HepG2 (cell line): ENCODE results near the gene SMARCA4. TPM values are rescaled to one million over a fixed set of nuclear protein-coding genes. Genes with fewer than 3 reads are reported as not detected.

Experiments used
- NR2F1 ChIP-seq, 2 experiments: fragments of 450-650 bp in 1 of 2; formaldehyde crosslinking in 1 of 2; IDR thresholded peaks; 2 replicates each; pipeline versions ENCODE4 v1.5.0 to v1.6.1; 2016 to 2020; ENCODE audit warnings: mild to moderate bottlenecking in 1 of 2, missing compliant biosample characterization in 1 of 2, missing genetic modification reagents in 1 of 2, moderate library complexity in 1 of 2
- NRL ChIP-seq: sonication (generic); formaldehyde crosslinking; IDR thresholded peaks from 2 replicates; pipeline ENCODE4 v1.5.0; 2020; ENCODE audit warnings: missing genetic modification reagents, mild to moderate bottlenecking, moderate library complexity, borderline replicate concordance
- RXRA ChIP-seq: sonication (generic); formaldehyde crosslinking; IDR thresholded peaks from 2 replicates; pipeline ENCODE4 v1.5.1; 2020; ENCODE audit warnings: missing genetic modification reagents
- ZBTB33 ChIP-seq: sonication (generic); formaldehyde crosslinking; IDR thresholded peaks from 2 replicates; pipeline ENCODE4 v1.4.0; 2020; ENCODE audit warnings: missing genetic modification reagents
- ZBTB44 ChIP-seq: sonication (generic); formaldehyde crosslinking; IDR thresholded peaks from 2 replicates; pipeline ENCODE4 v1.4.0; 2020; ENCODE audit warnings: missing genetic modification reagents
- ZNF576 ChIP-seq: sonication (generic); formaldehyde crosslinking; IDR thresholded peaks from 2 replicates; pipeline ENCODE4 v1.4.0; 2020; ENCODE audit warnings: mild to moderate bottlenecking, missing genetic modification reagents
- polyA plus RNA-seq, 8 experiments: library from polyadenylated mRNA; depleted of rRNA in 3 of 8; stranded (reverse) in 7 of 8; unstranded in 1 of 8; fragments of >200 nt; fragmentation: Illumina TruSeq in 4 of 8; extraction: Trizol in 4 of 8; gene quantifications; 2 replicates each; pipeline versions ENCODE4 v1.2.1 to v1.2.3, GENCODE V29; 2011 to 2016; ENCODE audit warnings: low read depth in 4 of 8, missing spikeins in 1 of 8, mixed read lengths in 1 of 8; ENCODE audit not compliant: insufficient read depth in 1 of 8
- total RNA-seq, 5 experiments: library from RNA; depleted of rRNA; stranded (reverse); fragments of >200 nt; fragmentation: Illumina TruSeq; extraction: Trizol; gene quantifications; 2 replicates each; pipeline ENCODE4 v1.2.3, GENCODE V29; 2016; ENCODE audit warnings: low read depth in 1 of 5
- TF ChIP-seq, protein P1 (sequence below), 2 experiments: fragments of 450-650 bp in 1 of 2; sonication (generic) in 1 of 2; formaldehyde crosslinking in 1 of 2; IDR thresholded peaks; 2 replicates each; pipeline versions ENCODE4 v1.6.1 to v1.8.0; 2016 to 2022; ENCODE audit warnings: antibody characterized with exemption in 1 of 2, mild to moderate bottlenecking in 1 of 2, missing genetic modification reagents in 1 of 2
- TF ChIP-seq, protein P2 (sequence below): sonication (generic); formaldehyde crosslinking; IDR thresholded peaks from 2 replicates; pipeline ENCODE4 v1.4.0; 2020; ENCODE audit warnings: missing genetic modification reagents; ENCODE audit errors: not compliant biosample characterization

Gene SMARCA4
- total and polyA plus RNA-seq, 2 of the 13 experiments (the other 11 are each of a cell fraction or from before 2014, with no cell fraction given): 25.4 to 45.9 TPM

GRCh38 chr19:10977742-10978092 lies 16.9 kb downstream of the SMARCA4 start (continued):
- TF ChIP-seq ZBTB33 (CRISPR knock-in tag) (peak; percentile 41; the same call in 1 of the 2 replicates), NR2F1 (CRISPR knock-in tag; IDR thresholded peaks at IDR 0.05) (peak; percentile 70 to 71; a peak in 3 of 4 replicates), ZBTB44 (CRISPR knock-in tag) (no peak), NRL (CRISPR knock-in tag) (peak; percentile 55; the same call in 1 of the 2 replicates), RXRA (CRISPR knock-in tag) (peak; percentile 32; the same call in 1 of the 2 replicates), ZNF576 (CRISPR knock-in tag) (no peak)
- TF ChIP-seq, protein P1, sequence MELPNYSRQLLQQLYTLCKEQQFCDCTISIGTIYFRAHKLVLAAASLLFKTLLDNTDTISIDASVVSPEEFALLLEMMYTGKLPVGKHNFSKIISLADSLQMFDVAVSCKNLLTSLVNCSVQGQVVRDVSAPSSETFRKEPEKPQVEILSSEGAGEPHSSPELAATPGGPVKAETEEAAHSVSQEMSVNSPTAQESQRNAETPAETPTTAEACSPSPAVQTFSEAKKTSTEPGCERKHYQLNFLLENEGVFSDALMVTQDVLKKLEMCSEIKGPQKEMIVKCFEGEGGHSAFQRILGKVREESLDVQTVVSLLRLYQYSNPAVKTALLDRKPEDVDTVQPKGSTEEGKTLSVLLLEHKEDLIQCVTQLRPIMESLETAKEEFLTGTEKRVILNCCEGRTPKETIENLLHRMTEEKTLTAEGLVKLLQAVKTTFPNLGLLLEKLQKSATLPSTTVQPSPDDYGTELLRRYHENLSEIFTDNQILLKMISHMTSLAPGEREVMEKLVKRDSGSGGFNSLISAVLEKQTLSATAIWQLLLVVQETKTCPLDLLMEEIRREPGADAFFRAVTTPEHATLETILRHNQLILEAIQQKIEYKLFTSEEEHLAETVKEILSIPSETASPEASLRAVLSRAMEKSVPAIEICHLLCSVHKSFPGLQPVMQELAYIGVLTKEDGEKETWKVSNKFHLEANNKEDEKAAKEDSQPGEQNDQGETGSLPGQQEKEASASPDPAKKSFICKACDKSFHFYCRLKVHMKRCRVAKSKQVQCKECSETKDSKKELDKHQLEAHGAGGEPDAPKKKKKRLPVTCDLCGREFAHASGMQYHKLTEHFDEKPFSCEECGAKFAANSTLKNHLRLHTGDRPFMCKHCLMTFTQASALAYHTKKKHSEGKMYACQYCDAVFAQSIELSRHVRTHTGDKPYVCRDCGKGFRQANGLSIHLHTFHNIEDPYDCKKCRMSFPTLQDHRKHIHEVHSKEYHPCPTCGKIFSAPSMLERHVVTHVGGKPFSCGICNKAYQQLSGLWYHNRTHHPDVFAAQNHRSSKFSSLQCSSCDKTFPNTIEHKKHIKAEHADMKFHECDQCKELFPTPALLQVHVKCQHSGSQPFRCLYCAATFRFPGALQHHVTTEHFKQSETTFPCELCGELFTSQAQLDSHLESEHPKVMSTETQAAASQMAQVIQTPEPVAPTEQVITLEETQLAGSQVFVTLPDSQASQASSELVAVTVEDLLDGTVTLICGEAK (IDR thresholded peaks at IDR 0.05): no peak
- TF ChIP-seq, protein P1 (CRISPR knock-in tag; IDR thresholded peaks at IDR 0.05): no peak
- TF ChIP-seq, protein P2, sequence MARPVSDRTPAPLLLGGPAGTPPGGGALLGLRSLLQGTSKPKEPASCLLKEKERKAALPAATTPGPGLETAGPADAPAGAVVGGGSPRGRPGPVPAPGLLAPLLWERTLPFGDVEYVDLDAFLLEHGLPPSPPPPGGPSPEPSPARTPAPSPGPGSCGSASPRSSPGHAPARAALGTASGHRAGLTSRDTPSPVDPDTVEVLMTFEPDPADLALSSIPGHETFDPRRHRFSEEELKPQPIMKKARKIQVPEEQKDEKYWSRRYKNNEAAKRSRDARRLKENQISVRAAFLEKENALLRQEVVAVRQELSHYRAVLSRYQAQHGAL (CRISPR knock-in tag): no peak
